Liver (tissue), 9 donors: ENCODE results near the gene FAM184A. TPM values are rescaled to one million over a fixed set of nuclear protein-coding genes. Genes with fewer than 3 reads are reported as not detected.

ENCODE experiments used
- DNase-seq: peaks from one replicate; pipeline ENCODE4 v3.0.0-alpha.2; 2017; ENCODE audit warnings: low spot score
- H3K27ac ChIP-seq, 2 donors: one replicate each; pipeline ENCODE4 v1.7.0; 2013; ENCODE audit warnings: inconsistent platforms in 2 of 2, low read length in 2 of 2, control low read depth in 1 of 2, low read depth in 1 of 2, mild to moderate bottlenecking in 1 of 2
- H3K27me3 ChIP-seq, 4 donors: one replicate each; pipeline versions ENCODE4 v1.6.1 to v1.7.0; 2013; ENCODE audit warnings: low read length in 3 of 4, inconsistent platforms in 1 of 4, mild to moderate bottlenecking in 1 of 4, moderate library complexity in 1 of 4; ENCODE audit not compliant: control insufficient read depth in 4 of 4, insufficient read depth in 4 of 4
- H3K36me3 ChIP-seq, 4 donors: one replicate each; pipeline versions ENCODE4 v1.6.1 to v1.7.0; 2013; ENCODE audit warnings: low read length in 3 of 4, mild to moderate bottlenecking in 3 of 4, low read depth in 1 of 4, moderate library complexity in 1 of 4; ENCODE audit not compliant: control insufficient read depth in 4 of 4, insufficient read depth in 3 of 4
- H3K4me1 ChIP-seq, 4 donors: one replicate each; pipeline versions ENCODE4 v1.6.1 to v1.7.0; 2013; ENCODE audit warnings: low read length in 3 of 4, mild to moderate bottlenecking in 3 of 4, moderate library complexity in 1 of 4; ENCODE audit not compliant: control insufficient read depth in 4 of 4, insufficient read depth in 4 of 4
- H3K4me3 ChIP-seq, 3 donors: one replicate each; pipeline versions ENCODE4 v1.6.1 to v1.7.0; 2013; ENCODE audit warnings: low read length in 3 of 3, control low read depth in 1 of 3, low read depth in 1 of 3, mild to moderate bottlenecking in 1 of 3
- H3K9ac ChIP-seq, 2 donors: one replicate each; pipeline ENCODE4 v1.7.0; 2013; ENCODE audit warnings: low read length in 2 of 2, mild to moderate bottlenecking in 2 of 2, moderate library complexity in 2 of 2, control low read depth in 1 of 2, low read depth in 1 of 2
- H3K9me3 ChIP-seq, 4 donors: one replicate each; pipeline versions ENCODE4 v1.6.1 to v1.7.0; 2013; ENCODE audit warnings: low read length in 3 of 4; ENCODE audit not compliant: control insufficient read depth in 4 of 4
- EGR1 ChIP-seq, 2 donors: IDR thresholded peaks; 2 replicates each; pipeline ENCODE4 v1.6.1; 2016 to 2018; ENCODE audit warnings: antibody characterized with exemption in 2 of 2, low read depth in 2 of 2
- FOXA1 ChIP-seq: IDR thresholded peaks from 2 replicates; pipeline ENCODE4 v1.6.1; 2016; ENCODE audit warnings: antibody characterized with exemption
- FOXA2 ChIP-seq: IDR thresholded peaks from 2 replicates; pipeline ENCODE4 v1.6.1; 2016; ENCODE audit warnings: antibody characterized with exemption
- GABPA ChIP-seq, 2 donors: IDR thresholded peaks in 1 of 2; conservative IDR thresholded peaks in 1 of 2; 2 replicates each; pipeline ENCODE4 v1.6.1; 2016; ENCODE audit warnings: antibody characterized with exemption in 2 of 2, mild to moderate bottlenecking in 1 of 2, moderate library complexity in 1 of 2
- HNF4A ChIP-seq, 2 donors: conservative IDR thresholded peaks; 2 replicates each; pipeline ENCODE4 v1.6.1; 2016; ENCODE audit warnings: antibody characterized with exemption in 2 of 2, mild to moderate bottlenecking in 2 of 2
- HNF4G ChIP-seq: IDR thresholded peaks from 2 replicates; pipeline ENCODE4 v1.6.1; 2016; ENCODE audit warnings: antibody characterized with exemption
- JUND ChIP-seq, 2 donors: IDR thresholded peaks; 2 replicates each; pipeline ENCODE4 v1.6.1; 2016; ENCODE audit warnings: antibody characterized with exemption in 2 of 2
- NR2F2 ChIP-seq: IDR thresholded peaks from 2 replicates; pipeline ENCODE4 v1.6.1; 2016; ENCODE audit warnings: antibody characterized with exemption
- RAD21 ChIP-seq, 2 donors: IDR thresholded peaks; 2 replicates each; pipeline ENCODE4 v1.6.1; 2016; ENCODE audit warnings: antibody characterized with exemption in 2 of 2, mild to moderate bottlenecking in 2 of 2
- RXRA ChIP-seq, 2 donors: IDR thresholded peaks; 2 replicates each; pipeline ENCODE4 v1.6.1; 2017 to 2018; ENCODE audit warnings: antibody characterized with exemption in 2 of 2, mild to moderate bottlenecking in 1 of 2
- SP1 ChIP-seq: IDR thresholded peaks from 2 replicates; pipeline ENCODE4 v1.6.1; 2018; ENCODE audit warnings: antibody characterized with exemption, mild to moderate bottlenecking
- TAF1 ChIP-seq: conservative IDR thresholded peaks from 2 replicates; pipeline ENCODE4 v1.6.1; 2016; ENCODE audit warnings: antibody characterized with exemption, mild to moderate bottlenecking
- YY1 ChIP-seq: IDR thresholded peaks from 2 replicates; pipeline ENCODE4 v1.6.1; 2016; ENCODE audit warnings: antibody characterized with exemption, mild to moderate bottlenecking
- WGBS: extraction: QIAGEN DNeasy Blood & Tissue Kit; methylation state at CpG from one replicate; pipeline ENCODE4 v1.1.7; 2013; 5-methylcytosine and 5-hydroxymethylcytosine counted together
- polyA plus RNA-seq, 2 donors: library from polyadenylated mRNA; stranded (reverse) in 1 of 2; unstranded in 1 of 2; fragments of 200-250 nt in 1 of 2; fragments of >200 nt in 1 of 2; fragmentation: Nextera tagmentation in 1 of 2; extraction: Ambion mirVana in 1 of 2; gene quantifications; one replicate each; pipeline versions ENCODE4 v1.2.1 to v1.2.3, GENCODE V29; 2013 to 2015
- total RNA-seq, 2 donors: library from RNA; depleted of rRNA; stranded (reverse); fragments of >200 nt; gene quantifications; one replicate each; pipeline ENCODE4 v1.2.3, GENCODE V29; 2014
- TF ChIP-seq, protein P1 (sequence below): IDR thresholded peaks from 2 replicates; pipeline ENCODE4 v1.6.1; 2016; ENCODE audit warnings: antibody characterized with exemption
- TF ChIP-seq, protein P2 (sequence below): fragments of 150-350 bp; IDR thresholded peaks from 2 replicates; pipeline ENCODE4 v1.5.1; 2017; ENCODE audit warnings: improper control_type of control experiment, low read depth, low read length; ENCODE audit not compliant: missing input control
- TF ChIP-seq, protein P3 (sequence below): IDR thresholded peaks from 2 replicates; pipeline ENCODE4 v1.6.1; 2016; ENCODE audit warnings: antibody characterized with exemption
- TF ChIP-seq, protein P4 (sequence below): IDR thresholded peaks from 2 replicates; pipeline ENCODE4 v1.6.1; 2016; ENCODE audit warnings: antibody characterized with exemption
- TF ChIP-seq, protein P5 (sequence below): IDR thresholded peaks from 2 replicates; pipeline ENCODE4 v1.6.1; 2016; ENCODE audit warnings: antibody characterized with exemption, mild to moderate bottlenecking
- donor health status: healthy.
- donor health status: healthy.
- donor health status: healthy.
- donor health status: healthy.
- donor health status: healthy.

FAM184A gene
- total and polyA plus RNA-seq, 4 donors = 1.0 to 7.4 (median 4.0) TPM

DNA sequence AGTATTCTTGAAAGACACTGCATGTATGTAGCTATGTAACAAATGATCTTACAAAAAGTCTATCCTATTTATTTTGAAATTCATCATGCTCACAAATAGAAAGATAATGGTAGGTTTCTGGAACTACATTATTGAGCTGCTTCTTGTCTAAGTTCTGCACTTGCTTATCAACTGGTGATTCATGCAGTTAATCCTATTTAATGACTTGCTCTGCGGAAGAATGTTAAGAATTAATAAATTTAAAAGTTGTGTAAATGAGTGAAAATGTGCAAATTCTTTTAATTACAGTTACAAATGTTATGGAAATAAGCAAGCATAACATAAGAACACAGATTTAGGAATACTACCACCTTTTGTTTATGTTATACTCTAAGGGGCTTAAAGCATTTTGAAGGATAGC is 76.4 kb downstream of the FAM184A start:
- WGBS = 96% methylated on average over 1 of the region's 1 CpG

More for the DNA sequence above, 76.4 kb downstream of the FAM184A start:
- no peak overlapping the region for H3K4me3 ChIP-seq
- TF ChIP-seq JUND (IDR thresholded peaks at IDR 0.05) = no peak
- TF ChIP-seq, protein P1, sequence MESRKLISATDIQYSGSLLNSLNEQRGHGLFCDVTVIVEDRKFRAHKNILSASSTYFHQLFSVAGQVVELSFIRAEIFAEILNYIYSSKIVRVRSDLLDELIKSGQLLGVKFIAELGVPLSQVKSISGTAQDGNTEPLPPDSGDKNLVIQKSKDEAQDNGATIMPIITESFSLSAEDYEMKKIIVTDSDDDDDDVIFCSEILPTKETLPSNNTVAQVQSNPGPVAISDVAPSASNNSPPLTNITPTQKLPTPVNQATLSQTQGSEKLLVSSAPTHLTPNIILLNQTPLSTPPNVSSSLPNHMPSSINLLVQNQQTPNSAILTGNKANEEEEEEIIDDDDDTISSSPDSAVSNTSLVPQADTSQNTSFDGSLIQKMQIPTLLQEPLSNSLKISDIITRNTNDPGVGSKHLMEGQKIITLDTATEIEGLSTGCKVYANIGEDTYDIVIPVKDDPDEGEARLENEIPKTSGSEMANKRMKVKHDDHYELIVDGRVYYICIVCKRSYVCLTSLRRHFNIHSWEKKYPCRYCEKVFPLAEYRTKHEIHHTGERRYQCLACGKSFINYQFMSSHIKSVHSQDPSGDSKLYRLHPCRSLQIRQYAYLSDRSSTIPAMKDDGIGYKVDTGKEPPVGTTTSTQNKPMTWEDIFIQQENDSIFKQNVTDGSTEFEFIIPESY = no peak
- no peak for TF ChIP-seq NR2F2
- no peak for TF ChIP-seq RAD21 (IDR thresholded peaks at IDR 0.05)
- TF ChIP-seq, protein P2, sequence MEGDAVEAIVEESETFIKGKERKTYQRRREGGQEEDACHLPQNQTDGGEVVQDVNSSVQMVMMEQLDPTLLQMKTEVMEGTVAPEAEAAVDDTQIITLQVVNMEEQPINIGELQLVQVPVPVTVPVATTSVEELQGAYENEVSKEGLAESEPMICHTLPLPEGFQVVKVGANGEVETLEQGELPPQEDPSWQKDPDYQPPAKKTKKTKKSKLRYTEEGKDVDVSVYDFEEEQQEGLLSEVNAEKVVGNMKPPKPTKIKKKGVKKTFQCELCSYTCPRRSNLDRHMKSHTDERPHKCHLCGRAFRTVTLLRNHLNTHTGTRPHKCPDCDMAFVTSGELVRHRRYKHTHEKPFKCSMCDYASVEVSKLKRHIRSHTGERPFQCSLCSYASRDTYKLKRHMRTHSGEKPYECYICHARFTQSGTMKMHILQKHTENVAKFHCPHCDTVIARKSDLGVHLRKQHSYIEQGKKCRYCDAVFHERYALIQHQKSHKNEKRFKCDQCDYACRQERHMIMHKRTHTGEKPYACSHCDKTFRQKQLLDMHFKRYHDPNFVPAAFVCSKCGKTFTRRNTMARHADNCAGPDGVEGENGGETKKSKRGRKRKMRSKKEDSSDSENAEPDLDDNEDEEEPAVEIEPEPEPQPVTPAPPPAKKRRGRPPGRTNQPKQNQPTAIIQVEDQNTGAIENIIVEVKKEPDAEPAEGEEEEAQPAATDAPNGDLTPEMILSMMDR = no peak
- no peak for TF ChIP-seq EGR1 (IDR thresholded peaks at IDR 0.05; ENCODE audit: low read depth in 2 of 2)
- TF ChIP-seq, protein P3, sequence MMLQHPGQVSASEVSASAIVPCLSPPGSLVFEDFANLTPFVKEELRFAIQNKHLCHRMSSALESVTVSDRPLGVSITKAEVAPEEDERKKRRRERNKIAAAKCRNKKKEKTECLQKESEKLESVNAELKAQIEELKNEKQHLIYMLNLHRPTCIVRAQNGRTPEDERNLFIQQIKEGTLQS = no peak
- TF ChIP-seq FOXA1 = no peak
- TF ChIP-seq, protein P4, sequence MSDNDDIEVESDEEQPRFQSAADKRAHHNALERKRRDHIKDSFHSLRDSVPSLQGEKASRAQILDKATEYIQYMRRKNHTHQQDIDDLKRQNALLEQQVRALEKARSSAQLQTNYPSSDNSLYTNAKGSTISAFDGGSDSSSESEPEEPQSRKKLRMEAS = no peak
- no peak for TF ChIP-seq GABPA (IDR thresholded peaks at IDR 0.05 in 1 of 2, conservative IDR thresholded peaks at IDR 0.05 in 1 of 2)
- TF ChIP-seq HNF4G = no peak
- TF ChIP-seq, protein P5, sequence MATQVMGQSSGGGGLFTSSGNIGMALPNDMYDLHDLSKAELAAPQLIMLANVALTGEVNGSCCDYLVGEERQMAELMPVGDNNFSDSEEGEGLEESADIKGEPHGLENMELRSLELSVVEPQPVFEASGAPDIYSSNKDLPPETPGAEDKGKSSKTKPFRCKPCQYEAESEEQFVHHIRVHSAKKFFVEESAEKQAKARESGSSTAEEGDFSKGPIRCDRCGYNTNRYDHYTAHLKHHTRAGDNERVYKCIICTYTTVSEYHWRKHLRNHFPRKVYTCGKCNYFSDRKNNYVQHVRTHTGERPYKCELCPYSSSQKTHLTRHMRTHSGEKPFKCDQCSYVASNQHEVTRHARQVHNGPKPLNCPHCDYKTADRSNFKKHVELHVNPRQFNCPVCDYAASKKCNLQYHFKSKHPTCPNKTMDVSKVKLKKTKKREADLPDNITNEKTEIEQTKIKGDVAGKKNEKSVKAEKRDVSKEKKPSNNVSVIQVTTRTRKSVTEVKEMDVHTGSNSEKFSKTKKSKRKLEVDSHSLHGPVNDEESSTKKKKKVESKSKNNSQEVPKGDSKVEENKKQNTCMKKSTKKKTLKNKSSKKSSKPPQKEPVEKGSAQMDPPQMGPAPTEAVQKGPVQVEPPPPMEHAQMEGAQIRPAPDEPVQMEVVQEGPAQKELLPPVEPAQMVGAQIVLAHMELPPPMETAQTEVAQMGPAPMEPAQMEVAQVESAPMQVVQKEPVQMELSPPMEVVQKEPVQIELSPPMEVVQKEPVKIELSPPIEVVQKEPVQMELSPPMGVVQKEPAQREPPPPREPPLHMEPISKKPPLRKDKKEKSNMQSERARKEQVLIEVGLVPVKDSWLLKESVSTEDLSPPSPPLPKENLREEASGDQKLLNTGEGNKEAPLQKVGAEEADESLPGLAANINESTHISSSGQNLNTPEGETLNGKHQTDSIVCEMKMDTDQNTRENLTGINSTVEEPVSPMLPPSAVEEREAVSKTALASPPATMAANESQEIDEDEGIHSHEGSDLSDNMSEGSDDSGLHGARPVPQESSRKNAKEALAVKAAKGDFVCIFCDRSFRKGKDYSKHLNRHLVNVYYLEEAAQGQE = no peak
- TF ChIP-seq TAF1 = no peak
- no peak for TF ChIP-seq HNF4A (conservative IDR thresholded peaks at IDR 0.05)
- no peak for TF ChIP-seq SP1
- TF ChIP-seq FOXA2 = no peak
- TF ChIP-seq RXRA (IDR thresholded peaks at IDR 0.05) = no peak
- no peak for TF ChIP-seq YY1
- no peak overlapping the region for H3K9ac ChIP-seq
- DNase-seq = no peak
- H3K36me3 ChIP-seq = peaks cover 0 to 2% (median 0%) of the 10 kb centered on the region in 4 donors
- no peaks in the 10 kb centered on the region for H3K9me3 ChIP-seq
- no peak overlapping the region for H3K27ac ChIP-seq
- H3K4me1 ChIP-seq = peaks cover 0 to 3% (median 0%) of the 10 kb centered on the region in 4 donors
- no peaks in the 10 kb centered on the region for H3K27me3 ChIP-seq
